OCI-LY3 (cell line): Measurements from ENCODE around the gene HAUS6.
"Not testable (repeated sequence)": the region's sequence is repeated elsewhere in the genome, so short reads cannot be mapped to it uniquely, and the experiment has no call there.

Source experiments
- H2AFZ ChIP-seq: fragments of 200-600, 300-600 bp; shearing (Covaris generic); 2 replicates; pipeline ENCODE4 v1.6.0; 2014; ENCODE audit warnings: antibody characterized with exemption, low read depth, low read length
- H3K27ac ChIP-seq: fragments of 200-600, 300-600 bp; sonication (generic); 2 replicates; pipeline ENCODE4 v1.5.1; 2014; ENCODE audit warnings: mild to moderate bottlenecking, low read length, moderate library complexity, mixed read lengths
- H3K27me3 ChIP-seq: fragments of 200-600, 300-600 bp; sonication (generic); 2 replicates; pipeline ENCODE4 v1.6.1; 2014; ENCODE audit warnings: low read depth, low read length, mixed read lengths
- H3K36me3 ChIP-seq: fragments of 200-600, 300-600 bp; sonication (generic); replicated peaks from 2 replicates; pipeline ENCODE3; 2014; ENCODE audit warnings: low read depth, low read length, mixed read lengths
- H3K4me1 ChIP-seq: fragments of 300-600, 200-600 bp; sonication (generic); 2 replicates; pipeline ENCODE4 v1.6.1; 2014; ENCODE audit warnings: low read length, mixed read lengths
- H3K4me2 ChIP-seq: fragments of 200-600, 300-600 bp; sonication (generic); 2 replicates; pipeline ENCODE4 v1.6.1; 2014; ENCODE audit warnings: low read length, mixed read lengths
- H3K4me3 ChIP-seq: fragments of 300-600, 200-600 bp; sonication (generic); 2 replicates; pipeline ENCODE4 v1.5.1; 2014; ENCODE audit warnings: antibody characterized with exemption, mild to moderate bottlenecking, low read length, moderate library complexity
- H3K79me2 ChIP-seq: fragments of 300-600, 200-600 bp; shearing (Covaris generic); 2 replicates; pipeline ENCODE4 v1.6.1; 2014; ENCODE audit warnings: mild to moderate bottlenecking, low read length, mixed read lengths
- H3K9ac ChIP-seq: fragments of 300-600, 200-600 bp; shearing (Covaris generic); 2 replicates; pipeline ENCODE4 v1.6.0; 2014; ENCODE audit warnings: mild to moderate bottlenecking, low read length, moderate library complexity
- H3K9me3 ChIP-seq: fragments of 200-600, 300-600 bp; shearing (Covaris generic); 2 replicates; pipeline ENCODE4 v1.6.1; 2014; ENCODE audit warnings: low read length, mixed read lengths; ENCODE audit not compliant: insufficient read depth
- H4K20me1 ChIP-seq: fragments of 200-600, 300-600 bp; sonication (generic); 2 replicates; pipeline ENCODE4 v1.6.1; 2016; ENCODE audit warnings: low read length, mixed read lengths; ENCODE audit not compliant: insufficient read depth
- EZH2phosphoT487 ChIP-seq: fragments of 200-600 bp; shearing (Covaris generic); IDR thresholded peaks from 2 replicates; pipeline ENCODE4 v1.6.1; 2018; ENCODE audit warnings: antibody characterized with exemption, mixed run types, low read depth
- TF ChIP-seq, protein P1 (sequence below): fragments of 200-600, 300-600 bp; sonication (generic); IDR thresholded peaks from 2 replicates; pipeline ENCODE4 v1.5.1; 2014; ENCODE audit warnings: antibody characterized with exemption, low read length, low read depth

The HAUS6 gene

DNA sequence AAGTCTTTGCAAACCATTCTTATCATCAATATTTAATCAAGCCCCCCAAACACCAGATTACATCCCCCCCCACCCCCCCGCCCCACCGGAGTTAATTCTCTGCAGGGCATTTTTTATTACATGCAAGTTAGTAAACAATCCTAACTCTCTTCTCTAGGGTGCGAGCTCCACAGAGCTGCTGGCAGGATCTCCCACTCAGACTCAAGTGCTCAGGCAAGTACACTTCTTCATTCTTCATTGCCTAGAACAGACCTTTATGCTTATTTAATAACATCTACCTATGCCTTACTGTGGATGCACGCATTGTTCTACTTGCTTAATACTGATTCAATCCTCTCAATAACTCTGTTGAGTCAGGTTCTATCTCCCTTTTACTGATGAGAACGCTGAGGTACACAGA lies 79.6 kb downstream of the HAUS6 start:
- Histone ChIP-seq H3K36me3 (no peaks in the 10 kb centered on the region), H2AFZ (no peak overlapping the region), H3K4me2 (no peak overlapping the region), H4K20me1 (no peaks in the 10 kb centered on the region), H3K79me2 (no peaks in the 10 kb centered on the region), H3K27ac (no peak overlapping the region), H3K4me1 (peaks cover 19% of the 10 kb centered on the region), H3K9ac (no peak overlapping the region), H3K4me3 (no peak overlapping the region), H3K27me3 (0 out of 2 replicates have a peak, but pooled peaks cover 3% of the 10 kb centered on the region), H3K9me3 (no peaks in the 10 kb centered on the region)
- TF ChIP-seq EZH2phosphoT487, result no peak
- TF ChIP-seq, protein P1, sequence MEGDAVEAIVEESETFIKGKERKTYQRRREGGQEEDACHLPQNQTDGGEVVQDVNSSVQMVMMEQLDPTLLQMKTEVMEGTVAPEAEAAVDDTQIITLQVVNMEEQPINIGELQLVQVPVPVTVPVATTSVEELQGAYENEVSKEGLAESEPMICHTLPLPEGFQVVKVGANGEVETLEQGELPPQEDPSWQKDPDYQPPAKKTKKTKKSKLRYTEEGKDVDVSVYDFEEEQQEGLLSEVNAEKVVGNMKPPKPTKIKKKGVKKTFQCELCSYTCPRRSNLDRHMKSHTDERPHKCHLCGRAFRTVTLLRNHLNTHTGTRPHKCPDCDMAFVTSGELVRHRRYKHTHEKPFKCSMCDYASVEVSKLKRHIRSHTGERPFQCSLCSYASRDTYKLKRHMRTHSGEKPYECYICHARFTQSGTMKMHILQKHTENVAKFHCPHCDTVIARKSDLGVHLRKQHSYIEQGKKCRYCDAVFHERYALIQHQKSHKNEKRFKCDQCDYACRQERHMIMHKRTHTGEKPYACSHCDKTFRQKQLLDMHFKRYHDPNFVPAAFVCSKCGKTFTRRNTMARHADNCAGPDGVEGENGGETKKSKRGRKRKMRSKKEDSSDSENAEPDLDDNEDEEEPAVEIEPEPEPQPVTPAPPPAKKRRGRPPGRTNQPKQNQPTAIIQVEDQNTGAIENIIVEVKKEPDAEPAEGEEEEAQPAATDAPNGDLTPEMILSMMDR, result no peak

DNA sequence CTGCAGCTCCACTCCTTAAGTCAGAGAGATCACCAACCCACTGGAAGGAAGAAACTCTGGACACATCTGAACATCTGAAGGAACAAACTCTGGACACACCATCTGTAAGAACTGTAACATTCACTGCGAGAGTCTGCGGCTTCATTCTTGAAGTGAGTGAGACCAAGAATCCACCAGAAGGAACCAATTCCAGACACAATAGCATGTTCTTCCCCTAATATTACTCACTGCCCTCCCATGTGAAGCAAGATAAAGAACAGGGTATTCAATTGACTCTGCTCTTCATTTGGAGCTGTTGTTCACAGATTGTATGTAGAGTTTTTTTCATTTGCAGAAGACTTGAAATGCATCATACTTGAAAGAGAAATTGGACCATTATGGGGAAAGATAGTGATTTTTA lies 80.5 kb downstream of the HAUS6 start:
- no peaks in the 10 kb centered on the region for H3K9me3 ChIP-seq
- no peaks in the 10 kb centered on the region for H3K79me2 ChIP-seq
- TF ChIP-seq, protein P1, result no peak
- TF ChIP-seq EZH2phosphoT487, result no peak
- H3K9ac ChIP-seq, result no peak overlapping the region
- peak overlapping the region; percentile 26; the same call in 1 of the 2 replicates for H3K4me3 ChIP-seq
- H3K4me1 ChIP-seq, result peaks cover 20% of the 10 kb centered on the region
- 0 out of 2 replicates have a peak, but pooled peaks cover 3% of the 10 kb centered on the region for H3K27me3 ChIP-seq
- no peaks in the 10 kb centered on the region for H4K20me1 ChIP-seq
- H2AFZ ChIP-seq, result no peak overlapping the region
- no peaks in the 10 kb centered on the region for H3K36me3 ChIP-seq
- peak overlapping the region; percentile 27 for H3K4me2 ChIP-seq
- 0 out of 2 replicates have a peak overlapping the region, but pooled peaks have one; percentile 30 for H3K27ac ChIP-seq

DNA sequence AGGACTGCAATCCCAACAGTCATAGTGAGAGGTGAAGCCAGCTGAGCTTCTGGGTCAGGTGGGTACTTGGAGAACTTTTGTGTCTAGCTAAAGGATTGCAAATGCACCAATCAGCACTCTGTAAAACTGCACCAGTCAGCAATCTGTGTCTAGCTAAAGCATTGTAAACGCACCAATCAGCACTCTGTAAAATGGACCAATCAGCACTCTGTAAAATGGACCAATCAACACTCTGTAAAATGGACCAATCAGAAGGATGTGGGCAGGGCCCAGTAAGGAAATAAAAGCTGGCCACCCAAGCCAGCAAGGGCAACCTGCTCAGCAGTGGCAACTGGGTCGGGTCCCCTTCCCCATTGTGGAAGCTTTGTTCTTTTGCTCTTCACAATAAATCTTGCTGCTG lies 81.1 kb downstream of the HAUS6 start:
- H3K9me3 ChIP-seq, H3K9ac ChIP-seq, H3K79me2 ChIP-seq, H4K20me1 ChIP-seq, H3K27me3 ChIP-seq, H2AFZ ChIP-seq, H3K36me3 ChIP-seq: not testable (repeated sequence)
- Histone ChIP-seq H3K4me1 (peaks cover 20% of the 10 kb centered on the region), H3K4me2 (peak overlapping the region; percentile 27), H3K4me3 (peak overlapping the region; percentile 26; the same call in 1 of the 2 replicates), H3K27ac (0 out of 2 replicates have a peak overlapping the region, but pooled peaks have one; percentile 30)

DNA sequence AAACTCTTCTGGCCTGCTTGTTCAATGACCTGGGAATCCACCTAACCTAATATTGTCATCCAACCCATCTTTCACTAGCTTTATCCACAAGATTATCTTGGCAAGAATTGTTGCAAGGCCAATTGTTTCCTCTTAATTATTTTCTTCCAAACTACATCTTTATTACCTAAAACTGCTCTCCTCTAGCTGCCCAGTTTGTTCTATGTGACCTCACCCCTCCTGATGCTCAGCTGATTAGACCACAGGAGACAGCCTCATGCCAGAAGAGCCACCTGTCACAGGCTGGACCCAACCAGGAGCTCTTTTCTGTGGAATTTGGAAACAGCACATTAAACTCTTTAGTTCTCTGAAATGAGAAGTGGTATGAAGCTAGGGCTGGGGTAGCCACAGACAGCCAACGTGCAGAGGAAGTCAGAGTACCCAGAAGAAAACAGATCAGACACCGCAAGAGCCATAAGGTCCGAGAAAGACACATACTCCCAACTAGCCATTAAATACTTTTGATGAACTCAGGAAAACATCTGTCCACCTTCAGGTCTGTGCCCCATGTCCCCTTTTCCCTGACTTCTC lies 81.7 kb downstream of the HAUS6 start:
- Histone ChIP-seq H3K4me1 (peaks cover 15% of the 10 kb centered on the region), H3K27me3 (0 out of 2 replicates have a peak, but pooled peaks cover 3% of the 10 kb centered on the region)

More for the DNA sequence above, 81.7 kb downstream of the HAUS6 start:
- Histone ChIP-seq H3K9me3 (no peaks in the 10 kb centered on the region), H4K20me1 (no peaks in the 10 kb centered on the region), H3K36me3 (no peaks in the 10 kb centered on the region), H3K4me3 (no peak overlapping the region), H3K27ac (no peak overlapping the region), H3K4me2 (no peak overlapping the region), H2AFZ (no peak overlapping the region), H3K9ac (no peak overlapping the region), H3K79me2 (no peaks in the 10 kb centered on the region)
- no peak for TF ChIP-seq EZH2phosphoT487
- TF ChIP-seq, protein P1, result no peak
